Pancreas (tissue), 10 donors: ENCODE results near the gene DNAL4. TPM values are rescaled to one million over a fixed set of nuclear protein-coding genes. Genes with fewer than 3 reads are reported as not detected.
A peak's percentile ranks its signal among the peaks of the same experiment; 100 is the strongest.

ENCODE experiments used
- ATAC-seq, 4 donors: fragments of 200-7000 bp; cut with Tn5 transposase; one replicate each; pipeline versions ENCODE4 v1.8.0 to v1.9.1; 2020; ENCODE audit warnings: mild to moderate bottlenecking in 4 of 4, moderate library complexity in 4 of 4
- DNase-seq, 6 donors: peaks; one replicate each; pipeline ENCODE4 v3.0.0-alpha.2; 2020
- FAIRE-seq: peaks from 2 replicates; lab custom pipeline; 2012; peaks lifted over from hg19 to GRCh38; lab: Jason Lieb, UNC
- H3K27ac ChIP-seq, 4 donors: fragments of 200-600 bp; sonication (generic); 1 replicate in 3 of 4; 2 replicates in 1 of 4; pipeline versions ENCODE4 v1.5.0 to v1.8.0; 2020
- H3K27me3 ChIP-seq, 4 donors: fragments of 200-600 bp; one replicate each; pipeline ENCODE4 v1.8.0; 2021
- H3K36me3 ChIP-seq, 3 donors: fragments of 200-600 bp; sonication (generic) in 1 of 3; one replicate each; pipeline versions ENCODE4 v1.5.0 to v1.8.0; 2020 to 2021
- H3K4me1 ChIP-seq, 3 donors: fragments of 200-600 bp; one replicate each; pipeline ENCODE4 v1.8.0; 2021
- H3K4me3 ChIP-seq, 4 donors: fragments of 200-600 bp; sonication (generic) in 2 of 4; one replicate each; pipeline versions ENCODE4 v1.5.0 to v1.8.0; 2020 to 2021
- H3K9me3 ChIP-seq, 4 donors: fragments of 200-600 bp; one replicate each; pipeline ENCODE4 v1.8.0; 2021
- WGBS, 2 donors: extraction: QIAGEN DNeasy Blood & Tissue Kit; methylation state at CpG; one replicate each; pipeline ENCODE4 v1.1.7; 2013; 5-methylcytosine and 5-hydroxymethylcytosine counted together
- intact Hi-C, 3 donors: fragments of 100-400 bp; cut with DNase I; formaldehyde crosslinking; loops; one replicate each; pipeline versions ENCODE4 v1.11.1 to v1.14.2; 2022
- polyA plus RNA-seq, 2 donors: library from polyadenylated mRNA; stranded (reverse); fragments of 200-250 nt; gene quantifications; one replicate each; pipeline ENCODE4 v1.2.3, GENCODE V29; 2013
- total RNA-seq, 6 donors: library from RNA; stranded (reverse); fragmentation: NEBNext Ultra II Directional in 4 of 6; extraction: Animal tissue kit (Norgen Biotek cat#: 25700) in 4 of 6; gene quantifications; one replicate each; pipeline versions ENCODE4 v1.2.1 to v1.2.4, GENCODE V29; 2021 to 2023
- TF ChIP-seq, protein P1 (sequence below), 4 donors: fragments of 200-600 bp; sonication (generic) in 3 of 4; IDR thresholded peaks; one replicate each; pipeline versions ENCODE4 v1.5.0 to v1.8.0; 2021; ENCODE audit warnings: antibody characterized with exemption in 4 of 4
- donor health status: healthy with polysubstance abuse.
- donor health status: DM: no; HTN: no; CAD: no; lungs with moderate emphysema.
- donor health status: DM: no; HTN: no; CAD: no.
- donor health status: control.
- donor health status: control.
- donor health status: Bipolar disorder and iron deficiency.
- donor health status: DM: yes; HTN: yes; CAD: no.
- donor health status: DM: no; HTN: no; CAD: no.
- donor health status: DM: no; HTN: no; CAD: no.
- donor health status: DM: yes; HTN: yes; CAD: no.

DNAL4 gene
- total and polyA plus RNA-seq, 8 donors = 7.7 to 16.2 (median 11.1) TPM

DNA sequence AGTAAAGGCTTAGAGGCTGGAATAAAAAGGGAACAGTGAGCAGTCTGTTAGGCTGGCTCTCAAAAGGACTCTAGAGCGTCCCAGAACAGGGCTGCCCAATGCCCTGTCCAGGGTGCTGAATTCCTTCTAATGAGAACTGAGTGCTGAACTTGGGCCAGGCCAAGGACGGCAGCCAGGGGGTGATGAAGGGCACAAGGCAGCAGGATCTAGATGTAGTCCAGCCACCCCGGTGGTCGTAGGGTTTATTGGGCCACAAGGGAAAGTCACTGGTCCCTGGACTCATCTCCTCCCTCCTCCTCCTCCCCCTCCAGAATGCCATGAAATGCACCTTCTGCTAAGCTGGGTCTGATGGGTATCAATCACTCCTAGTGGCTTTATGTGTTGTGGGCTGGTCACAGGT is 30.6 kb upstream of the DNAL4 start:
- no peak for FAIRE-seq
- 16 to 26% methylated on average over 4 of the region's 4 CpGs for WGBS, 2 donors
- H3K36me3 ChIP-seq = no peaks in the 10 kb centered on the region
- peak in 4 of 6 donors; percentile 35 to 58 (median 50) for DNase-seq
- intact Hi-C loops = no loop called here
- H3K9me3 ChIP-seq = no peaks in the 10 kb centered on the region
- ATAC-seq = peak; percentile 68 to 95 (median 84)
- no peaks in the 10 kb centered on the region for H3K4me1 ChIP-seq
- H3K4me3 ChIP-seq = no peak overlapping the region
- TF ChIP-seq, protein P1, sequence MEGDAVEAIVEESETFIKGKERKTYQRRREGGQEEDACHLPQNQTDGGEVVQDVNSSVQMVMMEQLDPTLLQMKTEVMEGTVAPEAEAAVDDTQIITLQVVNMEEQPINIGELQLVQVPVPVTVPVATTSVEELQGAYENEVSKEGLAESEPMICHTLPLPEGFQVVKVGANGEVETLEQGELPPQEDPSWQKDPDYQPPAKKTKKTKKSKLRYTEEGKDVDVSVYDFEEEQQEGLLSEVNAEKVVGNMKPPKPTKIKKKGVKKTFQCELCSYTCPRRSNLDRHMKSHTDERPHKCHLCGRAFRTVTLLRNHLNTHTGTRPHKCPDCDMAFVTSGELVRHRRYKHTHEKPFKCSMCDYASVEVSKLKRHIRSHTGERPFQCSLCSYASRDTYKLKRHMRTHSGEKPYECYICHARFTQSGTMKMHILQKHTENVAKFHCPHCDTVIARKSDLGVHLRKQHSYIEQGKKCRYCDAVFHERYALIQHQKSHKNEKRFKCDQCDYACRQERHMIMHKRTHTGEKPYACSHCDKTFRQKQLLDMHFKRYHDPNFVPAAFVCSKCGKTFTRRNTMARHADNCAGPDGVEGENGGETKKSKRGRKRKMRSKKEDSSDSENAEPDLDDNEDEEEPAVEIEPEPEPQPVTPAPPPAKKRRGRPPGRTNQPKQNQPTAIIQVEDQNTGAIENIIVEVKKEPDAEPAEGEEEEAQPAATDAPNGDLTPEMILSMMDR (IDR thresholded peaks at IDR 0.05) = peak in 1 of 4 donors; percentile 23
- H3K27me3 ChIP-seq = no peaks in the 10 kb centered on the region
- no peak overlapping the region for H3K27ac ChIP-seq

DNA sequence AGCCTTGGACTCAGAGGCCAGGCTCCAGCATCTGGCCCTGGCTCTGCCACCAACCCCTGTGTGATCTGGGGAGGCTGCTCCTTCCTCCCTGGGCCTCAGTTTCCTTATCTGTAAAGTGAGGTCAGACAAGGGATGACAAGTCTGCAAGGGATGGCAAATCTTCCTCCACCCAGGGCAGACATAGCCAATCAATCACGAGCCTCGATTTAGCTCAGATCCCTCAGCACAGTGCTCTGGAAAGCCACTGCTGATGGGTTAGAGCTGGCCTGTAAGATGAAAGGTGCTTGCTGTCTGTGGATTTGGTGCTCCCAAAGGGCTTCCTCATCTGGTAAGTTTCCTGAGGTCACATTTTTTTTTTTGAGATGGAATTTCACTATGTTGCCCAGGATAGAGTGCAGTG is 29.7 kb upstream of the DNAL4 start:
- no peak overlapping the region for H3K27ac ChIP-seq
- TF ChIP-seq, protein P1 (IDR thresholded peaks at IDR 0.05) = no peak
- no peak overlapping the region for H3K4me3 ChIP-seq
- WGBS, 2 donors = 88 to 94% methylated on average over 2 of the region's 2 CpGs
- DNase-seq = no peak
- intact Hi-C loops = no loop called here
- H3K4me1 ChIP-seq = no peaks in the 10 kb centered on the region
- FAIRE-seq = no peak
- no peak for ATAC-seq
- no peaks in the 10 kb centered on the region for H3K27me3 ChIP-seq
- H3K9me3 ChIP-seq = no peaks in the 10 kb centered on the region
- no peaks in the 10 kb centered on the region for H3K36me3 ChIP-seq

DNA sequence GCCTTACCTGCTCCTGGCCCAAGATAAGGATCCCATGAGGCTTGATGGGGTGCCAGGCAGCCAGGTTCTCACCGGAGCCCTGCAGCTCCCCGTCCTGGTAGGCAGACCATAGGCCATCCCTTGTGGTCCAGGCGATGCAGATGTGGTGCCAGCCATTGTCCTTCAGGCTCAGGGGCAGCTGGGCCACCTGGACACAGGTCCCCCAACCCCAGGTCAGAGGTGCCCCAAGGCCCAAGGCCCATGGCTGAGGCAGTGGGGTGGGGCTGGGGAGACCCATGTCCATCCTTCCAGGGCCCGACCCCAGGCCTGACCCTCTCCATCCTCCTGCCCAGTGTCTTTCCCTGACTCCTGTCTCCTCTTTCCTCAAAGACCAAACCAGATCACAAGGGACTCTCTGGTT is 29.1 kb upstream of the DNAL4 start:
- no peak for ATAC-seq
- DNase-seq = no peak
- Histone ChIP-seq H3K27ac (no peak overlapping the region), H3K4me1 (no peaks in the 10 kb centered on the region), H3K27me3 (no peaks in the 10 kb centered on the region), H3K4me3 (no peak overlapping the region), H3K9me3 (no peaks in the 10 kb centered on the region), H3K36me3 (no peaks in the 10 kb centered on the region)
- WGBS, 2 donors = 89 to 97% methylated on average over 4 of the region's 4 CpGs
- no peak for FAIRE-seq
- intact Hi-C loops = no loop called here
- TF ChIP-seq, protein P1 (IDR thresholded peaks at IDR 0.05) = no peak

DNA sequence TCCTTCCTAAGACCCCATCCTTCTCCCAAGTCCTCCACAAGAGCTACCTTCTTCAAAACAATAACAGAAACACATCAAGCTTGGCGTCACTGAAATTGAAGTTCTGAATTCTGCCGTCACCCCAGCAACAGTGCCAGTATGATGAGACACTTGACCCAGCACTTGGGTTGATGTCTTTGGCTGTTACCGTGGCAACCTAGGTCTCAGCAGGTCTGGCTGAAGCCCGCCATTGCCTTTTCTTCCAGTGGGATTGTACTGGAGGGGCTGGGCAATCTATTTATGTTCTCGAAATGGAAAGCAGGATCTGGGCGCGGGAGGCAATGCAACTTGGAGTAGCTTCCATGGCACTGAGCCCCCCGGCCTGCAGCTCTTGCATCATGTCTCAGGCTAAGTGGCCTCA is 26.1 kb upstream of the DNAL4 start:
- Histone ChIP-seq H3K9me3 (no peaks in the 10 kb centered on the region), H3K27ac (no peak overlapping the region), H3K4me3 (no peak overlapping the region), H3K36me3 (no peaks in the 10 kb centered on the region), H3K27me3 (no peaks in the 10 kb centered on the region), H3K4me1 (no peaks in the 10 kb centered on the region)
- no peak for DNase-seq
- TF ChIP-seq, protein P1 (IDR thresholded peaks at IDR 0.05) = no peak
- WGBS, 2 donors = 88 to 90% methylated on average over 8 of the region's 8 CpGs
- intact Hi-C loops = no loop called here
- FAIRE-seq = no peak
- no peak for ATAC-seq

DNA sequence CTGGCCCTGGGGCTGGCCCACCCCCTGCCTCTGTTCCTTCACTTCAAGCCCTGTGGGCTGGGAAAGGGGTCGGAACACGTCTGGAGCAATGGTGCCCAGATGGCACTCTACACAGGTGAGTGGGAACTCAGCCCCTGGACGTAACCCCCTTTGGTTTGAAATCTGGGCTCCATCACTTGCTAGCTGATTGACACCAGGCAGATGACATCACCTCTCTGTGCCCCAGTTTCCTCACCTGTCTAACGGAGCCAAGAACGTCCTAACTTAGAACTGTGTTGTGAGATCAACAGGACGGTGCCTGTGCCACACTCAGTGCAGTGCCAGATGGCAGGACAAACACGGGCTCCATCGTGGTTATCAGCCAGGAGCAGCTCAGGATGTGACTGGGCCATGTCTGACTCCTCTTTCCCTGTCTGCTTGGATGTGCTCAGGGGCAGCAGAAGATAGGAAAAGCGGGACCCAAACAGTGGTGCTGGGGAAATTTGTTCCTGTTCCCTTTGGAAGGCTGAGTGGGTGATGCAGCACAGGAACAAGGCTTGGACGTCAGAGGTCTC is 25.5 kb upstream of the DNAL4 start:
- TF ChIP-seq, protein P1 (IDR thresholded peaks at IDR 0.05) = no peak
- H3K27me3 ChIP-seq = no peaks in the 10 kb centered on the region
- FAIRE-seq = no peak
- no peak overlapping the region for H3K4me3 ChIP-seq
- no peak overlapping the region for H3K27ac ChIP-seq
- no peak for ATAC-seq
- 76 to 80% methylated on average over 10 of the region's 10 CpGs for WGBS, 2 donors
- peak in 1 of 6 donors; percentile 40 for DNase-seq
- intact Hi-C loops = no loop called here
- no peaks in the 10 kb centered on the region for H3K36me3 ChIP-seq
- H3K4me1 ChIP-seq = no peaks in the 10 kb centered on the region
- H3K9me3 ChIP-seq = no peaks in the 10 kb centered on the region
